GM12878 (cell line): ENCODE data around the gene IRF2. TPM values are rescaled to one million over a fixed set of nuclear protein-coding genes. Genes with fewer than 3 reads are reported as not detected.

Source experiments
- ASH2L ChIP-seq: fragments of 300-600, 200-600 bp; sonication (generic); IDR thresholded peaks from 2 replicates; pipeline ENCODE4 v1.6.1; 2017; ENCODE audit warnings: low read depth, mild to moderate bottlenecking, borderline replicate concordance
- BACH1 ChIP-seq: fragments of 450-650 bp; IDR thresholded peaks from 2 replicates; pipeline ENCODE4 v1.6.1; 2017; ENCODE audit warnings: mild to moderate bottlenecking, borderline replicate concordance
- BRCA1 ChIP-seq: IDR thresholded peaks from 2 replicates; pipeline ENCODE4 v1.6.1; 2011; ENCODE audit warnings: low read depth, low read length, improper control_type of control experiment
- EED ChIP-seq: sonication (generic); IDR thresholded peaks from 2 replicates; pipeline ENCODE4 v1.6.1; 2016; ENCODE audit warnings: antibody characterized with exemption, low read depth
- EP300 ChIP-seq, 2 experiments: fragments of 150-350 bp in 1 of 2; IDR thresholded peaks; 2 replicates each; pipeline ENCODE4 v1.6.1; 2011 to 2012; ENCODE audit warnings: low read depth in 2 of 2, low read length in 2 of 2, borderline replicate concordance in 1 of 2, improper control_type of control experiment in 1 of 2, inconsistent platforms in 1 of 2; ENCODE audit not compliant: control insufficient read depth in 1 of 2
- ETV6 ChIP-seq, 2 experiments: fragments of 450-650 bp in 1 of 2; IDR thresholded peaks in 1 of 2; conservative IDR thresholded peaks in 1 of 2; 2 replicates each; pipeline ENCODE4 v1.6.1; 2014; ENCODE audit warnings: antibody characterized with exemption in 1 of 2, borderline replicate concordance in 1 of 2, low read depth in 1 of 2, mild to moderate bottlenecking in 1 of 2, moderate library complexity in 1 of 2
- IKZF1 ChIP-seq: fragments of 450-650 bp; conservative IDR thresholded peaks from 2 replicates; pipeline ENCODE4 v1.6.1; 2017; ENCODE audit warnings: antibody characterized with exemption, mild to moderate bottlenecking
- IRF4 ChIP-seq: IDR thresholded peaks from 2 replicates; pipeline ENCODE4 v1.6.1; 2011; ENCODE audit warnings: low read depth, low read length
- JUNB ChIP-seq: IDR thresholded peaks from 2 replicates; pipeline ENCODE4 v1.6.1; 2016; ENCODE audit warnings: antibody characterized with exemption, mild to moderate bottlenecking
- MXI1 ChIP-seq: fragments of 150-350 bp; IDR thresholded peaks from 2 replicates; pipeline ENCODE4 v1.6.1; 2011; ENCODE audit warnings: low read depth, mild to moderate bottlenecking, inconsistent platforms, low read length, improper control_type of control experiment
- NFXL1 ChIP-seq: fragments of 450-650 bp; IDR thresholded peaks from 2 replicates; pipeline ENCODE4 v1.6.1; 2017; ENCODE audit warnings: antibody characterized with exemption, mild to moderate bottlenecking, borderline replicate concordance
- PML ChIP-seq: IDR thresholded peaks from 2 replicates; pipeline ENCODE4 v1.6.1; 2012; ENCODE audit warnings: low read length, inconsistent platforms
- POLR2AphosphoS5 ChIP-seq: IDR thresholded peaks from 2 replicates; pipeline ENCODE4 v1.6.1; 2011; ENCODE audit warnings: mild to moderate bottlenecking, low read length, inconsistent platforms
- RELA ChIP-seq: fragments of 450-650 bp; IDR thresholded peaks from 2 replicates; pipeline ENCODE4 v1.8.0; 2014; ENCODE audit warnings: borderline replicate concordance; ENCODE audit not compliant: partially characterized antibody
- SRF ChIP-seq, 2 experiments: IDR thresholded peaks; 2 replicates each; pipeline ENCODE4 v1.6.1; 2011; ENCODE audit warnings: low read depth in 2 of 2, low read length in 2 of 2, mild to moderate bottlenecking in 1 of 2, moderate library complexity in 1 of 2
- SUZ12 ChIP-seq: fragments of 200-600 bp; sonication (generic); IDR thresholded peaks from one replicate; pipeline ENCODE4 v1.6.1; 2018; ENCODE audit warnings: antibody characterized with exemption, mild to moderate bottlenecking; ENCODE audit not compliant: unreplicated experiment
- TCF7 ChIP-seq: IDR thresholded peaks from 2 replicates; pipeline ENCODE4 v1.6.1; 2014; ENCODE audit warnings: antibody characterized with exemption, borderline replicate concordance
- YY1 ChIP-seq: IDR thresholded peaks from 2 replicates; pipeline ENCODE4 v1.6.1; 2011; ENCODE audit warnings: low read depth, mild to moderate bottlenecking, low read length
- ZNF217 ChIP-seq: fragments of 450-650 bp; IDR thresholded peaks from 2 replicates; pipeline ENCODE4 v1.6.1; 2017; ENCODE audit warnings: antibody characterized with exemption, mild to moderate bottlenecking
- polyA plus RNA-seq, 11 experiments: library from polyadenylated mRNA; depleted of rRNA in 4 of 11; unstranded in 6 of 11; stranded (reverse) in 5 of 11; fragments of >200 nt; fragmentation: Nextera tagmentation in 4 of 11; fragmentation: Illumina TruSeq in 1 of 11; extraction: Ambion mirVana in 4 of 11; extraction: Trizol in 1 of 11; gene quantifications; 1 replicate in 1 of 11; 2 replicates in 10 of 11; pipeline versions ENCODE4 v1.2.1 to v1.2.3, GENCODE V29; 2011 to 2016; ENCODE audit warnings: inconsistent platforms in 2 of 11, missing spikeins in 2 of 11, low read depth in 1 of 11
- total RNA-seq, 4 experiments: library from RNA; depleted of rRNA in 3 of 4; stranded (reverse); fragments of >200 nt in 3 of 4; fragmentation: Illumina TruSeq in 1 of 4; extraction: Trizol in 1 of 4; gene quantifications; 2 replicates each; pipeline versions ENCODE4 v1.2.1 to v1.2.3, GENCODE V29; 2013 to 2021
- TF ChIP-seq, protein P1 (sequence below): fragments of 150-350 bp; IDR thresholded peaks from 2 replicates; pipeline ENCODE4 v1.6.1; 2016; ENCODE audit warnings: low read depth, low read length
- TF ChIP-seq, protein P2 (sequence below): IDR thresholded peaks from 2 replicates; pipeline ENCODE4 v1.6.1; 2012; ENCODE audit warnings: low read length, inconsistent platforms
- TF ChIP-seq, protein P3 (sequence below): fragments of 450-650 bp; IDR thresholded peaks from 2 replicates; pipeline ENCODE4 v1.6.1; 2016; ENCODE audit warnings: mild to moderate bottlenecking, moderate library complexity, borderline replicate concordance

Gene IRF2
- total and polyA plus RNA-seq, 10 of the 15 experiments (the other 5 are each of a cell fraction or from before 2014, with no cell fraction given), result 45.1 to 99.3 (median 58.9) TPM

DNA sequence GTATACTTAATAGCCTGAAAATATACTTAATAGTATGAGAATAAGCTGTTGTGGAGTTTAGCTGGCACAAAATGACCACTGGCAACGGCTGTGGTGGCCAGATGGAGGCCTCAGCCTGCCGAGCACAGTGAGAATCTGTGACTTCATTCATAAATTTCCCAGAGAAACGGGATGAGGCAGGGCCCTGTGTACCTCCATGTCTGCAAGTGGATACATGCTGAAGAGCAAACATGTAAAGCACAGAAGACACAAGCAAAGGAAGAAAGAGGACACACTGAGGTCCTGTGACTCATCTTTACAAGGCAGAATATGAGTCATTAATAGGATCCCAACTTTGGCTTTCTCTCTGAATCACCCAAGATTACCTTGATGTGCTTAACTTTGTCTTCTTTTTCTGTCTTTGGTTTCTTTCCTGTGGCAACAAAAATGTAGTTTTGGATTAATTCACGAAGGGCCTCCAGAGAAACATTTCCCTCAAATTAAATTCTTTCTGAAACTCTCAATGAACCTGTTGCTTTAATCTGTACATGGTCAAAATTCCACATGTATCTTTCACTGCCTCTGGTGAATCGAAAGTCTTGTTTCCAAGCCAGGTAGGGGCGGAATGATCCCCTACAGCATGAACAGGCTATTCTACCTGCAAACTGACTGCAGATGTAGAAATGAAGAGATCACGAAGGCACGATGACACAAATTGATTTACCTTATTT is 56.4 kb downstream of the IRF2 start (continued):
- TF ChIP-seq, protein P1, sequence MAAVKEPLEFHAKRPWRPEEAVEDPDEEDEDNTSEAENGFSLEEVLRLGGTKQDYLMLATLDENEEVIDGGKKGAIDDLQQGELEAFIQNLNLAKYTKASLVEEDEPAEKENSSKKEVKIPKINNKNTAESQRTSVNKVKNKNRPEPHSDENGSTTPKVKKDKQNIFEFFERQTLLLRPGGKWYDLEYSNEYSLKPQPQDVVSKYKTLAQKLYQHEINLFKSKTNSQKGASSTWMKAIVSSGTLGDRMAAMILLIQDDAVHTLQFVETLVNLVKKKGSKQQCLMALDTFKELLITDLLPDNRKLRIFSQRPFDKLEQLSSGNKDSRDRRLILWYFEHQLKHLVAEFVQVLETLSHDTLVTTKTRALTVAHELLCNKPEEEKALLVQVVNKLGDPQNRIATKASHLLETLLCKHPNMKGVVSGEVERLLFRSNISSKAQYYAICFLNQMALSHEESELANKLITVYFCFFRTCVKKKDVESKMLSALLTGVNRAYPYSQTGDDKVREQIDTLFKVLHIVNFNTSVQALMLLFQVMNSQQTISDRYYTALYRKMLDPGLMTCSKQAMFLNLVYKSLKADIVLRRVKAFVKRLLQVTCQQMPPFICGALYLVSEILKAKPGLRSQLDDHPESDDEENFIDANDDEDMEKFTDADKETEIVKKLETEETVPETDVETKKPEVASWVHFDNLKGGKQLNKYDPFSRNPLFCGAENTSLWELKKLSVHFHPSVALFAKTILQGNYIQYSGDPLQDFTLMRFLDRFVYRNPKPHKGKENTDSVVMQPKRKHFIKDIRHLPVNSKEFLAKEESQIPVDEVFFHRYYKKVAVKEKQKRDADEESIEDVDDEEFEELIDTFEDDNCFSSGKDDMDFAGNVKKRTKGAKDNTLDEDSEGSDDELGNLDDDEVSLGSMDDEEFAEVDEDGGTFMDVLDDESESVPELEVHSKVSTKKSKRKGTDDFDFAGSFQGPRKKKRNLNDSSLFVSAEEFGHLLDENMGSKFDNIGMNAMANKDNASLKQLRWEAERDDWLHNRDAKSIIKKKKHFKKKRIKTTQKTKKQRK, result no peak
- TF ChIP-seq RELA (no peak), TCF7 (peak; percentile 66; the same call in 1 of the 2 replicates), SUZ12 (no peak), JUNB (peak; percentile 98), ASH2L (no peak), ZNF217 (no peak), IKZF1 (peak; percentile 55), ETV6 (conservative IDR thresholded peaks at IDR 0.05 in 1 of 2, IDR thresholded peaks at IDR 0.05 in 1 of 2; ENCODE audit: borderline replicate concordance in 1 of 2, low read depth in 1 of 2) (peak in 1 of 2 experiments; percentile 86; a peak in 2 of 4 replicates), EP300 (IDR thresholded peaks at IDR 0.05; ENCODE audit: borderline replicate concordance in 1 of 2, control insufficient read depth in 1 of 2, low read depth in 2 of 2, low read length in 2 of 2) (peak in 1 of 2 experiments; percentile 75; a peak in 1 of 4 replicates), BACH1 (no peak), MXI1 (no peak; the same call in 1 of the 2 replicates), POLR2AphosphoS5 (no peak), EED (peak; percentile 76), BRCA1 (no peak), YY1 (no peak; the same call in 1 of the 2 replicates), IRF4 (peak; percentile 94), NFXL1 (no peak), SRF (IDR thresholded peaks at IDR 0.05; ENCODE audit: low read depth in 2 of 2, low read length in 2 of 2) (peak in 1 of 2 experiments; percentile 57; a peak in 1 of 4 replicates), PML (no peak)
- TF ChIP-seq, protein P2, sequence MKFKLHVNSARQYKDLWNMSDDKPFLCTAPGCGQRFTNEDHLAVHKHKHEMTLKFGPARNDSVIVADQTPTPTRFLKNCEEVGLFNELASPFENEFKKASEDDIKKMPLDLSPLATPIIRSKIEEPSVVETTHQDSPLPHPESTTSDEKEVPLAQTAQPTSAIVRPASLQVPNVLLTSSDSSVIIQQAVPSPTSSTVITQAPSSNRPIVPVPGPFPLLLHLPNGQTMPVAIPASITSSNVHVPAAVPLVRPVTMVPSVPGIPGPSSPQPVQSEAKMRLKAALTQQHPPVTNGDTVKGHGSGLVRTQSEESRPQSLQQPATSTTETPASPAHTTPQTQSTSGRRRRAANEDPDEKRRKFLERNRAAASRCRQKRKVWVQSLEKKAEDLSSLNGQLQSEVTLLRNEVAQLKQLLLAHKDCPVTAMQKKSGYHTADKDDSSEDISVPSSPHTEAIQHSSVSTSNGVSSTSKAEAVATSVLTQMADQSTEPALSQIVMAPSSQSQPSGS, result peak; percentile 92
- TF ChIP-seq, protein P3, sequence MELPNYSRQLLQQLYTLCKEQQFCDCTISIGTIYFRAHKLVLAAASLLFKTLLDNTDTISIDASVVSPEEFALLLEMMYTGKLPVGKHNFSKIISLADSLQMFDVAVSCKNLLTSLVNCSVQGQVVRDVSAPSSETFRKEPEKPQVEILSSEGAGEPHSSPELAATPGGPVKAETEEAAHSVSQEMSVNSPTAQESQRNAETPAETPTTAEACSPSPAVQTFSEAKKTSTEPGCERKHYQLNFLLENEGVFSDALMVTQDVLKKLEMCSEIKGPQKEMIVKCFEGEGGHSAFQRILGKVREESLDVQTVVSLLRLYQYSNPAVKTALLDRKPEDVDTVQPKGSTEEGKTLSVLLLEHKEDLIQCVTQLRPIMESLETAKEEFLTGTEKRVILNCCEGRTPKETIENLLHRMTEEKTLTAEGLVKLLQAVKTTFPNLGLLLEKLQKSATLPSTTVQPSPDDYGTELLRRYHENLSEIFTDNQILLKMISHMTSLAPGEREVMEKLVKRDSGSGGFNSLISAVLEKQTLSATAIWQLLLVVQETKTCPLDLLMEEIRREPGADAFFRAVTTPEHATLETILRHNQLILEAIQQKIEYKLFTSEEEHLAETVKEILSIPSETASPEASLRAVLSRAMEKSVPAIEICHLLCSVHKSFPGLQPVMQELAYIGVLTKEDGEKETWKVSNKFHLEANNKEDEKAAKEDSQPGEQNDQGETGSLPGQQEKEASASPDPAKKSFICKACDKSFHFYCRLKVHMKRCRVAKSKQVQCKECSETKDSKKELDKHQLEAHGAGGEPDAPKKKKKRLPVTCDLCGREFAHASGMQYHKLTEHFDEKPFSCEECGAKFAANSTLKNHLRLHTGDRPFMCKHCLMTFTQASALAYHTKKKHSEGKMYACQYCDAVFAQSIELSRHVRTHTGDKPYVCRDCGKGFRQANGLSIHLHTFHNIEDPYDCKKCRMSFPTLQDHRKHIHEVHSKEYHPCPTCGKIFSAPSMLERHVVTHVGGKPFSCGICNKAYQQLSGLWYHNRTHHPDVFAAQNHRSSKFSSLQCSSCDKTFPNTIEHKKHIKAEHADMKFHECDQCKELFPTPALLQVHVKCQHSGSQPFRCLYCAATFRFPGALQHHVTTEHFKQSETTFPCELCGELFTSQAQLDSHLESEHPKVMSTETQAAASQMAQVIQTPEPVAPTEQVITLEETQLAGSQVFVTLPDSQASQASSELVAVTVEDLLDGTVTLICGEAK, result no peak
